HEK293 (cell line): ENCODE measurements around the gene CLECL1.
"Not testable (repeated sequence)": the region's sequence is repeated elsewhere in the genome, so short reads cannot be mapped to it uniquely, and the experiment has no call there.

Source experiments
- BCL11A ChIP-seq: fragments of 450-650 bp; formaldehyde crosslinking; IDR thresholded peaks from 2 replicates; pipeline ENCODE4 v1.5.1; 2016; ENCODE audit warnings: low read depth, missing biosample characterization, missing genetic modification characterization
- SETDB1 ChIP-seq: IDR thresholded peaks from one replicate; pipeline ENCODE4 v1.6.1; 2017; ENCODE audit warnings: mild to moderate bottlenecking, low read length, moderate library complexity, mixed read lengths; ENCODE audit not compliant: insufficient read length
- ZNF10 ChIP-seq: fragments of 450-650 bp; formaldehyde crosslinking; IDR thresholded peaks from 2 replicates; pipeline ENCODE4 v1.5.1; 2017; ENCODE audit warnings: missing biosample characterization, missing genetic modification characterization
- ZNF274 ChIP-seq, 2 experiments: fragments of 200-500 bp in 1 of 2; fragments of 450-650 bp in 1 of 2; sonication (Bioruptor generic) in 1 of 2; formaldehyde crosslinking in 1 of 2; IDR thresholded peaks; 2 replicates each; pipeline versions ENCODE4 v1.5.1 to v1.6.1; 2014 to 2016; ENCODE audit warnings: borderline replicate concordance in 1 of 2, inconsistent platforms in 1 of 2, low read length in 1 of 2, missing biosample characterization in 1 of 2, missing genetic modification characterization in 1 of 2
- ZNF510 ChIP-seq: fragments of 450-650 bp; formaldehyde crosslinking; IDR thresholded peaks from 2 replicates; pipeline ENCODE4 v1.5.1; 2018; ENCODE audit warnings: mild to moderate bottlenecking, missing genetic modification characterization, missing biosample characterization; ENCODE audit not compliant: insufficient replicate concordance
- ZNF837 ChIP-seq: fragments of 450-650 bp; formaldehyde crosslinking; IDR thresholded peaks from 2 replicates; pipeline ENCODE4 v1.5.1; 2016; ENCODE audit warnings: missing biosample characterization, missing genetic modification characterization
- ZSCAN16 ChIP-seq: fragments of 450-650 bp; formaldehyde crosslinking; IDR thresholded peaks from 2 replicates; pipeline ENCODE4 v1.5.1; 2016; ENCODE audit warnings: missing biosample characterization, missing genetic modification characterization
- ZSCAN23 ChIP-seq: fragments of 450-650 bp; formaldehyde crosslinking; IDR thresholded peaks from 2 replicates; pipeline ENCODE4 v1.5.1; 2016; ENCODE audit warnings: missing biosample characterization, missing genetic modification characterization
- TF ChIP-seq, protein P1 (sequence below): fragments of 450-650 bp; formaldehyde crosslinking; IDR thresholded peaks from 2 replicates; pipeline ENCODE4 v1.5.1; 2016; ENCODE audit warnings: missing biosample characterization, missing genetic modification characterization
- TF ChIP-seq, protein P2 (sequence below): fragments of 450-650 bp; formaldehyde crosslinking; IDR thresholded peaks from 2 replicates; pipeline ENCODE4 v1.5.1; 2016; ENCODE audit warnings: missing biosample characterization, missing genetic modification characterization
- TF ChIP-seq, protein P3 (sequence below): fragments of 450-650 bp; formaldehyde crosslinking; IDR thresholded peaks from 2 replicates; pipeline ENCODE4 v1.5.1; 2016; ENCODE audit warnings: missing biosample characterization, missing genetic modification characterization
- TF ChIP-seq, protein P4 (sequence below): fragments of 450-650 bp; formaldehyde crosslinking; IDR thresholded peaks from 2 replicates; pipeline ENCODE4 v1.5.1; 2016; ENCODE audit warnings: missing biosample characterization, missing genetic modification characterization
- TF ChIP-seq, protein P5 (sequence below): fragments of 450-650 bp; formaldehyde crosslinking; IDR thresholded peaks from 2 replicates; pipeline ENCODE4 v1.5.1; 2016; ENCODE audit warnings: missing biosample characterization, missing genetic modification characterization

DNA sequence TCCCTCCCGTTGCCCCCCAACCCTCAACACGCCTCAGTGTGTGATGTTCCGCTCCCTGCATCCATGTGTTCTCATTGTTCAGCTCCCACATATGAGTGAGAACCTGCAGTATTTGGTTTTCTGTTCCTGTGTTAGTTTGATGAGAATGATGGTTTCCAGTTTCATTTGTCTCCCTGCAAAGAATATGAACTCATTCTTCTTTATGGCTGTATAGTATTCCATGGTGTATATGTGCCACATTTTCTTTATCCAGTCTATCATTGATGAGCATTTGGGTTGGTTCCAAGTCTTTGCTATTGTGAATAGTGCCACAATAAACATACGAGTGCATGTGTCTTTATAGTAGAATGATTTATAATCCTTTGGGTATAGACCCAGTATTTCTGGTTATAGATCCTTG is 50.4 kb downstream of the CLECL1 start:
- not testable (repeated sequence) for TF ChIP-seq ZSCAN16 (tag by site-specific recombination); BCL11A; ZSCAN23; SETDB1; ZNF274 (IDR thresholded peaks at IDR 0.05; ENCODE audit: low read length); ZNF274 (tag by site-specific recombination; IDR thresholded peaks at IDR 0.05; ENCODE audit: borderline replicate concordance); ZNF10 (tag by site-specific recombination); ZNF510 (tag by site-specific recombination); ZNF837 (tag by site-specific recombination)
- TF ChIP-seq, protein P1, sequence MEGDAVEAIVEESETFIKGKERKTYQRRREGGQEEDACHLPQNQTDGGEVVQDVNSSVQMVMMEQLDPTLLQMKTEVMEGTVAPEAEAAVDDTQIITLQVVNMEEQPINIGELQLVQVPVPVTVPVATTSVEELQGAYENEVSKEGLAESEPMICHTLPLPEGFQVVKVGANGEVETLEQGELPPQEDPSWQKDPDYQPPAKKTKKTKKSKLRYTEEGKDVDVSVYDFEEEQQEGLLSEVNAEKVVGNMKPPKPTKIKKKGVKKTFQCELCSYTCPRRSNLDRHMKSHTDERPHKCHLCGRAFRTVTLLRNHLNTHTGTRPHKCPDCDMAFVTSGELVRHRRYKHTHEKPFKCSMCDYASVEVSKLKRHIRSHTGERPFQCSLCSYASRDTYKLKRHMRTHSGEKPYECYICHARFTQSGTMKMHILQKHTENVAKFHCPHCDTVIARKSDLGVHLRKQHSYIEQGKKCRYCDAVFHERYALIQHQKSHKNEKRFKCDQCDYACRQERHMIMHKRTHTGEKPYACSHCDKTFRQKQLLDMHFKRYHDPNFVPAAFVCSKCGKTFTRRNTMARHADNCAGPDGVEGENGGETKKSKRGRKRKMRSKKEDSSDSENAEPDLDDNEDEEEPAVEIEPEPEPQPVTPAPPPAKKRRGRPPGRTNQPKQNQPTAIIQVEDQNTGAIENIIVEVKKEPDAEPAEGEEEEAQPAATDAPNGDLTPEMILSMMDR (tag by site-specific recombination) = not testable (repeated sequence)
- TF ChIP-seq, protein P2, sequence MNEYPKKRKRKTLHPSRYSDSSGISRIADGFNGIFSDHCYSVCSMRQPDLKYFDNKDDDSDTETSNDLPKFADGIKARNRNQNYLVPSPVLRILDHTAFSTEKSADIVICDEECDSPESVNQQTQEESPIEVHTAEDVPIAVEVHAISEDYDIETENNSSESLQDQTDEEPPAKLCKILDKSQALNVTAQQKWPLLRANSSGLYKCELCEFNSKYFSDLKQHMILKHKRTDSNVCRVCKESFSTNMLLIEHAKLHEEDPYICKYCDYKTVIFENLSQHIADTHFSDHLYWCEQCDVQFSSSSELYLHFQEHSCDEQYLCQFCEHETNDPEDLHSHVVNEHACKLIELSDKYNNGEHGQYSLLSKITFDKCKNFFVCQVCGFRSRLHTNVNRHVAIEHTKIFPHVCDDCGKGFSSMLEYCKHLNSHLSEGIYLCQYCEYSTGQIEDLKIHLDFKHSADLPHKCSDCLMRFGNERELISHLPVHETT (tag by site-specific recombination) = not testable (repeated sequence)
- TF ChIP-seq, protein P3, sequence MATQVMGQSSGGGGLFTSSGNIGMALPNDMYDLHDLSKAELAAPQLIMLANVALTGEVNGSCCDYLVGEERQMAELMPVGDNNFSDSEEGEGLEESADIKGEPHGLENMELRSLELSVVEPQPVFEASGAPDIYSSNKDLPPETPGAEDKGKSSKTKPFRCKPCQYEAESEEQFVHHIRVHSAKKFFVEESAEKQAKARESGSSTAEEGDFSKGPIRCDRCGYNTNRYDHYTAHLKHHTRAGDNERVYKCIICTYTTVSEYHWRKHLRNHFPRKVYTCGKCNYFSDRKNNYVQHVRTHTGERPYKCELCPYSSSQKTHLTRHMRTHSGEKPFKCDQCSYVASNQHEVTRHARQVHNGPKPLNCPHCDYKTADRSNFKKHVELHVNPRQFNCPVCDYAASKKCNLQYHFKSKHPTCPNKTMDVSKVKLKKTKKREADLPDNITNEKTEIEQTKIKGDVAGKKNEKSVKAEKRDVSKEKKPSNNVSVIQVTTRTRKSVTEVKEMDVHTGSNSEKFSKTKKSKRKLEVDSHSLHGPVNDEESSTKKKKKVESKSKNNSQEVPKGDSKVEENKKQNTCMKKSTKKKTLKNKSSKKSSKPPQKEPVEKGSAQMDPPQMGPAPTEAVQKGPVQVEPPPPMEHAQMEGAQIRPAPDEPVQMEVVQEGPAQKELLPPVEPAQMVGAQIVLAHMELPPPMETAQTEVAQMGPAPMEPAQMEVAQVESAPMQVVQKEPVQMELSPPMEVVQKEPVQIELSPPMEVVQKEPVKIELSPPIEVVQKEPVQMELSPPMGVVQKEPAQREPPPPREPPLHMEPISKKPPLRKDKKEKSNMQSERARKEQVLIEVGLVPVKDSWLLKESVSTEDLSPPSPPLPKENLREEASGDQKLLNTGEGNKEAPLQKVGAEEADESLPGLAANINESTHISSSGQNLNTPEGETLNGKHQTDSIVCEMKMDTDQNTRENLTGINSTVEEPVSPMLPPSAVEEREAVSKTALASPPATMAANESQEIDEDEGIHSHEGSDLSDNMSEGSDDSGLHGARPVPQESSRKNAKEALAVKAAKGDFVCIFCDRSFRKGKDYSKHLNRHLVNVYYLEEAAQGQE (tag by site-specific recombination) = not testable (repeated sequence)
- TF ChIP-seq, protein P4, sequence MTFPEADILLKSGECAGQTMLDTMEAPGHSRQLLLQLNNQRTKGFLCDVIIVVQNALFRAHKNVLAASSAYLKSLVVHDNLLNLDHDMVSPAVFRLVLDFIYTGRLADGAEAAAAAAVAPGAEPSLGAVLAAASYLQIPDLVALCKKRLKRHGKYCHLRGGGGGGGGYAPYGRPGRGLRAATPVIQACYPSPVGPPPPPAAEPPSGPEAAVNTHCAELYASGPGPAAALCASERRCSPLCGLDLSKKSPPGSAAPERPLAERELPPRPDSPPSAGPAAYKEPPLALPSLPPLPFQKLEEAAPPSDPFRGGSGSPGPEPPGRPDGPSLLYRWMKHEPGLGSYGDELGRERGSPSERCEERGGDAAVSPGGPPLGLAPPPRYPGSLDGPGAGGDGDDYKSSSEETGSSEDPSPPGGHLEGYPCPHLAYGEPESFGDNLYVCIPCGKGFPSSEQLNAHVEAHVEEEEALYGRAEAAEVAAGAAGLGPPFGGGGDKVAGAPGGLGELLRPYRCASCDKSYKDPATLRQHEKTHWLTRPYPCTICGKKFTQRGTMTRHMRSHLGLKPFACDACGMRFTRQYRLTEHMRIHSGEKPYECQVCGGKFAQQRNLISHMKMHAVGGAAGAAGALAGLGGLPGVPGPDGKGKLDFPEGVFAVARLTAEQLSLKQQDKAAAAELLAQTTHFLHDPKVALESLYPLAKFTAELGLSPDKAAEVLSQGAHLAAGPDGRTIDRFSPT (tag by site-specific recombination) = not testable (repeated sequence)
- TF ChIP-seq, protein P5, sequence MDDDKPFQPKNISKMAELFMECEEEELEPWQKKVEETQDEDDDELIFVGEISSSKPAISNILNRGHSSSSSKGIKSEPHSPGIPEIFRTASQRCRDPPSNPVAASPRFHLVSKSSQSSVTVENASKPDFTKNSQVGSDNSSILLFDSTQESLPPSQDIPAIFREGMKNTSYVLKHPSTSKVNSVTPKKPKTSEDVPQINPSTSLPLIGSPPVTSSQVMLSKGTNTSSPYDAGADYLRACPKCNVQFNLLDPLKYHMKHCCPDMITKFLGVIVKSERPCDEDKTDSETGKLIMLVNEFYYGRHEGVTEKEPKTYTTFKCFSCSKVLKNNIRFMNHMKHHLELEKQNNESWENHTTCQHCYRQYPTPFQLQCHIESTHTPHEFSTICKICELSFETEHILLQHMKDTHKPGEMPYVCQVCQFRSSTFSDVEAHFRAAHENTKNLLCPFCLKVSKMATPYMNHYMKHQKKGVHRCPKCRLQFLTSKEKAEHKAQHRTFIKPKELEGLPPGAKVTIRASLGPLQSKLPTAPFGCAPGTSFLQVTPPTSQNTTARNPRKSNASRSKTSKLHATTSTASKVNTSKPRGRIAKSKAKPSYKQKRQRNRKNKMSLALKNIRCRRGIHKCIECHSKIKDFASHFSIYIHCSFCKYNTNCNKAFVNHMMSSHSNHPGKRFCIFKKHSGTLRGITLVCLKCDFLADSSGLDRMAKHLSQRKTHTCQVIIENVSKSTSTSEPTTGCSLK (tag by site-specific recombination) = not testable (repeated sequence)
